Measurements from ENCODE around the gene ELL.
A peak's percentile ranks its signal among the peaks of the same experiment; 100 is the strongest.

- TF ChIP-seq CTCF (IDR thresholded peaks at IDR 0.05; ENCODE audit: poor library complexity, severe bottlenecking) (peak; percentile 98), EP300 (conservative IDR thresholded peaks at IDR 0.05; ENCODE audit: poor library complexity, severe bottlenecking) (no peak), MXI1 (conservative IDR thresholded peaks at IDR 0.05; ENCODE audit: poor library complexity, severe bottlenecking) (peak; percentile 13), EZH2 (IDR thresholded peaks at IDR 0.05; ENCODE audit: borderline replicate concordance, insufficient read depth, low read length, poor library complexity, severe bottlenecking) (no peak), POLR2AphosphoS5 (IDR thresholded peaks at IDR 0.05) (no peak), TAF1 (IDR thresholded peaks at IDR 0.05; ENCODE audit: low read depth) (no peak), REST (IDR thresholded peaks at IDR 0.05; ENCODE audit: borderline replicate concordance) (no peak), SMC3 (conservative IDR thresholded peaks at IDR 0.05; ENCODE audit: poor library complexity) (peak; percentile 93)
Observed at GRCh38 chr19:18450931-18451836, 70.7 kb downstream of the ELL start.
